Measurements from ENCODE around the gene ARL6.

The ARL6 gene

GRCh38 chr3:97815149-97815917, 50.8 kb downstream of the ARL6 start:
- no peak for TF ChIP-seq FOXP2 (optimal IDR thresholded peaks at IDR 0.05; ENCODE audit: control extremely low read depth, extremely low read length, insufficient read depth)
- TF ChIP-seq EZH2 (IDR thresholded peaks at IDR 0.05) = no peak
- TF ChIP-seq POLR2AphosphoS5 (IDR thresholded peaks at IDR 0.05; ENCODE audit: borderline replicate concordance, low read depth, low read length) = no peak
- DNase-seq (ENCODE audit: low read depth, low spot score) = no peak
- H3K36me3 ChIP-seq (ENCODE audit: insufficient read depth, low read length) = no peaks in the 10 kb centered on the region
- no peak overlapping the region for H3K9ac ChIP-seq (ENCODE audit: insufficient read length)
- no peaks in the 10 kb centered on the region for H3K9me3 ChIP-seq (ENCODE audit: low read depth, low read length)
- H3K27ac ChIP-seq = no peak overlapping the region
- H3K4me3 ChIP-seq = no peak overlapping the region

GRCh38 chr3:97816811-97817210, 52.3 kb downstream of the ARL6 start:
- TF ChIP-seq FOXP2 (optimal IDR thresholded peaks at IDR 0.05; ENCODE audit: control extremely low read depth, extremely low read length, insufficient read depth) (no peak), POLR2AphosphoS5 (IDR thresholded peaks at IDR 0.05; ENCODE audit: borderline replicate concordance, low read depth, low read length) (no peak), EZH2 (IDR thresholded peaks at IDR 0.05) (no peak)

GRCh38 chr3:97817965-97818364, 53.4 kb downstream of the ARL6 start:
- DNase-seq (ENCODE audit: low read depth, low spot score) = no peak
- TF ChIP-seq POLR2AphosphoS5 (IDR thresholded peaks at IDR 0.05; ENCODE audit: borderline replicate concordance, low read depth, low read length) = no peak
- TF ChIP-seq EZH2 (IDR thresholded peaks at IDR 0.05) = no peak
- TF ChIP-seq FOXP2 (optimal IDR thresholded peaks at IDR 0.05; ENCODE audit: control extremely low read depth, extremely low read length, insufficient read depth) = no peak
- Histone ChIP-seq H3K36me3 (ENCODE audit: insufficient read depth, low read length) (no peaks in the 10 kb centered on the region), H3K9ac (ENCODE audit: insufficient read length) (no peak overlapping the region), H3K9me3 (ENCODE audit: low read depth, low read length) (no peaks in the 10 kb centered on the region), H3K4me3 (no peak overlapping the region), H3K27ac (no peak overlapping the region)

More at GRCh38 chr3:97816811-97817210, 52.3 kb downstream of the ARL6 start:
- no peak overlapping the region for H3K27ac ChIP-seq
- no peaks in the 10 kb centered on the region for H3K36me3 ChIP-seq (ENCODE audit: insufficient read depth, low read length)
- no peak for DNase-seq (ENCODE audit: low read depth, low spot score)
- no peaks in the 10 kb centered on the region for H3K9me3 ChIP-seq (ENCODE audit: low read depth, low read length)
- no peak overlapping the region for H3K9ac ChIP-seq (ENCODE audit: insufficient read length)
- no peak overlapping the region for H3K4me3 ChIP-seq

GRCh38 chr3:97820780-97821179, 56.2 kb downstream of the ARL6 start:
- H3K4me3 ChIP-seq = no peak overlapping the region; the same call in 1 of the 2 replicates
- H3K36me3 ChIP-seq (ENCODE audit: insufficient read depth, low read length) = no peaks in the 10 kb centered on the region
- no peaks in the 10 kb centered on the region for H3K9me3 ChIP-seq (ENCODE audit: low read depth, low read length)
- no peak for TF ChIP-seq POLR2AphosphoS5 (IDR thresholded peaks at IDR 0.05; ENCODE audit: borderline replicate concordance, low read depth, low read length)
- no peak for TF ChIP-seq EZH2 (IDR thresholded peaks at IDR 0.05)
- no peak for TF ChIP-seq FOXP2 (optimal IDR thresholded peaks at IDR 0.05; ENCODE audit: control extremely low read depth, extremely low read length, insufficient read depth)
- no peak overlapping the region for H3K27ac ChIP-seq
- no peak overlapping the region for H3K9ac ChIP-seq (ENCODE audit: insufficient read length)
- no peak for DNase-seq (ENCODE audit: low read depth, low spot score)

- no peak for DNase-seq (ENCODE audit: low read depth, low spot score)
- no peak overlapping the region for H3K27ac ChIP-seq
- no peak for TF ChIP-seq EZH2 (IDR thresholded peaks at IDR 0.05)
- no peak for TF ChIP-seq POLR2AphosphoS5 (IDR thresholded peaks at IDR 0.05; ENCODE audit: borderline replicate concordance, low read depth, low read length)
- TF ChIP-seq FOXP2 (optimal IDR thresholded peaks at IDR 0.05; ENCODE audit: control extremely low read depth, extremely low read length, insufficient read depth) = no peak
- H3K9ac ChIP-seq (ENCODE audit: insufficient read length) = peak overlapping the region; percentile 55
- no peaks in the 10 kb centered on the region for H3K36me3 ChIP-seq (ENCODE audit: insufficient read depth, low read length)
- H3K4me3 ChIP-seq = peak overlapping the region; percentile 87
- H3K9me3 ChIP-seq (ENCODE audit: low read depth, low read length) = no peaks in the 10 kb centered on the region
Observed at GRCh38 chr3:97821287-97821773, 56.8 kb downstream of the ARL6 start.

GRCh38 chr3:97821774-97822358, 57.3 kb downstream of the ARL6 start, which contains the start of gene CRYBG3:
Gene CRYBG3 (plus strand): TSS chr3:97822011. CDS start chr3:97822207, 196 bp downstream.
- Histone ChIP-seq H3K9ac (ENCODE audit: insufficient read length) (peak within 1 kb of the TSS; percentile 60), H3K4me3 (peak within 1 kb of the TSS; percentile 87), H3K36me3 (ENCODE audit: insufficient read depth, low read length) (no peaks in the 10 kb centered on the region), H3K9me3 (ENCODE audit: low read depth, low read length) (no peaks in the 10 kb centered on the region), H3K27ac (no peak within 1 kb of the TSS)
- no peak for DNase-seq (ENCODE audit: low read depth, low spot score)
- TF ChIP-seq EZH2 (IDR thresholded peaks at IDR 0.05) (no peak), POLR2AphosphoS5 (IDR thresholded peaks at IDR 0.05; ENCODE audit: borderline replicate concordance, low read depth, low read length) (peak; percentile 57; the same call in 1 of the 2 replicates), FOXP2 (optimal IDR thresholded peaks at IDR 0.05; ENCODE audit: control extremely low read depth, extremely low read length, insufficient read depth) (peak; percentile 50)

- Histone ChIP-seq H3K9ac (ENCODE audit: insufficient read length) (peak overlapping the region; percentile 60), H3K27ac (no peak overlapping the region), H3K9me3 (ENCODE audit: low read depth, low read length) (no peaks in the 10 kb centered on the region), H3K36me3 (ENCODE audit: insufficient read depth, low read length) (no peaks in the 10 kb centered on the region), H3K4me3 (peak overlapping the region; percentile 87)
- no peak for DNase-seq (ENCODE audit: low read depth, low spot score)
- TF ChIP-seq FOXP2 (optimal IDR thresholded peaks at IDR 0.05; ENCODE audit: control extremely low read depth, extremely low read length, insufficient read depth) (no peak), EZH2 (IDR thresholded peaks at IDR 0.05) (no peak), POLR2AphosphoS5 (IDR thresholded peaks at IDR 0.05; ENCODE audit: borderline replicate concordance, low read depth, low read length) (no peak)
Observed at GRCh38 chr3:97822359-97822775, 57.8 kb downstream of the ARL6 start.
